GM18870 (cell line): ENCODE data around the gene MAPK12.

Experiments used
- ATAC-seq: cut with Tn5 transposase; IDR thresholded peaks from one replicate; pipeline ENCODE4 v1.9.1; 2021; ENCODE audit warnings: moderate library complexity; ENCODE audit not compliant: unreplicated experiment

MAPK12 gene

GRCh38 chr22:50253046-50253915, 8.2 kb downstream of the MAPK12 start:
- ATAC-seq = no peak

GRCh38 chr22:50252082-50253045, 9.1 kb downstream of the MAPK12 start:
- no peak for ATAC-seq

GRCh38 chr22:50251477-50252081, 9.9 kb downstream of the MAPK12 start:
- no peak for ATAC-seq

GRCh38 chr22:50250555-50251476, 10.7 kb downstream of the MAPK12 start, which contains the start of gene HDAC10:
Gene HDAC10 (minus strand): TSS chr22:50251265. CDS start chr22:50251032, 233 bp downstream.
- ATAC-seq = no peak

GRCh38 chr22:50250249-50250554, 11.3 kb downstream of the MAPK12 start:
- no peak for ATAC-seq

GRCh38 chr22:50249341-50250248, 11.9 kb downstream of the MAPK12 start:
- ATAC-seq = no peak

GRCh38 chr22:50248196-50249081, 13.0 kb downstream of the MAPK12 start:
- no peak for ATAC-seq

- ATAC-seq = no peak
Measured at GRCh38 chr22:50247748-50248147, 13.7 kb downstream of the MAPK12 start.

GRCh38 chr22:50246242-50247175, 15.0 kb downstream of the MAPK12 start:
- ATAC-seq = no peak

- no peak for ATAC-seq
Measured at GRCh38 chr22:50245214-50246072, 16.0 kb downstream of the MAPK12 start.

GRCh38 chr22:50244420-50245213, 16.9 kb downstream of the MAPK12 start, which contains the start of gene TUBGCP6:
Gene TUBGCP6 (minus strand): TSS chr22:50245023. CDS start chr22:50244459, 564 bp downstream.
- no peak for ATAC-seq

GRCh38 chr22:50243685-50244419, 17.6 kb downstream of the MAPK12 start:
- ATAC-seq = no peak

GRCh38 chr22:50242406-50242949, 19.0 kb downstream of the MAPK12 start:
- ATAC-seq = no peak

- ATAC-seq = no peak
Measured at GRCh38 chr22:50238755-50239154, 22.7 kb downstream of the MAPK12 start.
